Osteoblast (primary cell): ENCODE measurements around the gene OVOL3. TPM values are rescaled to one million over a fixed set of nuclear protein-coding genes. Genes with fewer than 3 reads are reported as not detected.

Experiments used
- DNase-seq: peaks from one replicate; pipeline ENCODE4 v3.0.0; 2011; ENCODE audit warnings: low spot score, mixed read lengths; ENCODE audit not compliant: insufficient read length; ENCODE audit errors: missing footprints
- H2AFZ ChIP-seq: 2 replicates; pipeline ENCODE4 v1.6.0; 2011; ENCODE audit warnings: mild to moderate bottlenecking, low read length
- H3K27ac ChIP-seq: 2 replicates; pipeline ENCODE4 v1.5.1; 2011; ENCODE audit warnings: mild to moderate bottlenecking, low read depth, low read length, moderate library complexity
- H3K27me3 ChIP-seq: 2 replicates; pipeline ENCODE4 v1.6.0; 2012; ENCODE audit warnings: mild to moderate bottlenecking, control low read depth, inconsistent platforms, low read length, moderate library complexity; ENCODE audit not compliant: insufficient read depth
- H3K36me3 ChIP-seq: 2 replicates; pipeline ENCODE4 v1.5.1; 2011; ENCODE audit warnings: mild to moderate bottlenecking, low read length, control low read depth, moderate library complexity; ENCODE audit not compliant: insufficient read depth
- H3K4me1 ChIP-seq: 2 replicates; pipeline ENCODE4 v1.5.1; 2011; ENCODE audit warnings: mild to moderate bottlenecking, low read length, control low read depth, moderate library complexity; ENCODE audit not compliant: insufficient read depth
- H3K4me2 ChIP-seq: 2 replicates; pipeline ENCODE4 v1.6.0; 2011; ENCODE audit warnings: mild to moderate bottlenecking, low read length; ENCODE audit not compliant: insufficient read depth
- H3K4me3 ChIP-seq: fragments of 200-600 bp; sonication (generic); 3 replicates; pipeline ENCODE4 v1.5.1; 2012; ENCODE audit warnings: mild to moderate bottlenecking, low read length, inconsistent platforms; ENCODE audit not compliant: insufficient read depth
- H3K79me2 ChIP-seq: 2 replicates; pipeline ENCODE4 v1.6.0; 2012; ENCODE audit warnings: mild to moderate bottlenecking, low read length, control low read depth, inconsistent platforms; ENCODE audit not compliant: insufficient read depth
- H3K9me3 ChIP-seq: 2 replicates; pipeline ENCODE4 v1.5.1; 2011; ENCODE audit warnings: low read depth, low read length, control low read depth
- H4K20me1 ChIP-seq: 2 replicates; pipeline ENCODE4 v1.6.0; 2012; ENCODE audit warnings: mild to moderate bottlenecking, low read length, control low read depth; ENCODE audit not compliant: insufficient read depth
- CTCF ChIP-seq: IDR thresholded peaks from 2 replicates; pipeline ENCODE4 v1.5.1; 2011; ENCODE audit warnings: mild to moderate bottlenecking, low read depth, low read length, moderate library complexity; ENCODE audit errors: extremely low read depth
- total RNA-seq: library from RNA; depleted of rRNA; stranded (reverse); fragments of >200 nt; gene quantifications from 2 replicates; pipeline ENCODE4 v1.2.3, GENCODE V29; 2012

Gene OVOL3
- total RNA-seq, 1 donor = not detected

DNA sequence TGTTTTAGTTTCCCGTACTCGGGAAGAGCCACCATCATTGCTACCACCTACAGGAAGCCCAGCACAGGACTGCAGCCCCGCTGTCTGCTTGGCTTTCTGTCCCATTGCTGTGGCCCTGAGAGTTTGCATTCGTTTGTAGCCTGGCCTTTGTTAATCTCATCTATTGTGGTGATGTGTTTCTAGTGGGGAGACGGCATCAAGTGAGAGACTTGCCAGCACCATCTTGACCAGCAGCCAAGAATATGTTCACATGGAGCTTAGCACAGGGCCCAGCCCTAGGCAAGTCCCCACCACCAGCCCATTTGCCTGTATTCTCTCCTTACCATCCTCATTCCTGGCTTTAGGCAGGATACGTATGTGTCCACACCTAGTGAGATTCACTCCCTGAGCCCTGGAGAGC is 17.3 kb upstream of the OVOL3 start:
- no peak for DNase-seq
- no peak for TF ChIP-seq CTCF
- H3K27ac ChIP-seq = no peak overlapping the region

GRCh38 chr19:36097036-36097435 is 13.9 kb upstream of the OVOL3 start:
- Histone ChIP-seq H2AFZ (no peak overlapping the region), H3K27me3 (no peaks in the 10 kb centered on the region), H3K4me1 (no peaks in the 10 kb centered on the region), H3K27ac (no peak overlapping the region), H3K4me2 (no peak overlapping the region), H3K36me3 (peaks cover 33% of the 10 kb centered on the region), H3K79me2 (no peaks in the 10 kb centered on the region), H3K9me3 (no peaks in the 10 kb centered on the region), H4K20me1 (no peaks in the 10 kb centered on the region), H3K4me3 (no peak overlapping the region)
- peak; percentile 59 for DNase-seq
- TF ChIP-seq CTCF = no peak

More for the DNA sequence above, 17.3 kb upstream of the OVOL3 start:
- no peaks in the 10 kb centered on the region for H3K79me2 ChIP-seq
- H3K9me3 ChIP-seq = no peaks in the 10 kb centered on the region
- no peak overlapping the region for H3K4me3 ChIP-seq
- H4K20me1 ChIP-seq = no peaks in the 10 kb centered on the region
- H3K27me3 ChIP-seq = no peaks in the 10 kb centered on the region
- H3K4me1 ChIP-seq = no peaks in the 10 kb centered on the region
- H3K36me3 ChIP-seq = peaks cover 27% of the 10 kb centered on the region
- H3K4me2 ChIP-seq = no peak overlapping the region
- H2AFZ ChIP-seq = peak overlapping the region; percentile 56

GRCh38 chr19:36099166-36099785 is 11.7 kb upstream of the OVOL3 start:
- Histone ChIP-seq H3K79me2 (no peaks in the 10 kb centered on the region), H3K36me3 (peaks cover 27% of the 10 kb centered on the region)
- TF ChIP-seq CTCF = no peak

DNA sequence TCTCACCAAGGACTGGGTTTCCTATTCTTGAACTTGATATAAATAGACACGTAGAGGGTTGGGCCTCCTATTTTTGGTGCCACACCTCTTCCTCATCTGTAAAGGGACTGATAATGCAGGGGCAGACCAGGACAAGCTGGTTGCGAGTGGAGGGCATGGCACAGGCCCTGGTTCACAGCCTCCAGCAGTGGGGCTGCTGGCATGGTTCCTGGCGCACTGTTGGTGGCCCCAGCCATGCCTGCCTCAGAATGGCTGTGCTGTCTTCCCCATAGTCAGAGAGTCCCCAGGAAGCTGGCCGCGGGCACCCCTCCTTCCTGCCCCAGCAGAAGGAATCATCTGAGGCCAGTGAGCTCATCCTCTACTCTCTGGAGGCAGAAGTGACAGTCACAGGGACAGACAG is 10.5 kb upstream of the OVOL3 start:
- Histone ChIP-seq H3K79me2 (no peaks in the 10 kb centered on the region), H3K4me1 (no peaks in the 10 kb centered on the region), H3K9me3 (no peaks in the 10 kb centered on the region), H3K4me2 (no peak overlapping the region), H3K27ac (no peak overlapping the region), H3K36me3 (peaks cover 32% of the 10 kb centered on the region), H3K27me3 (no peaks in the 10 kb centered on the region), H4K20me1 (no peaks in the 10 kb centered on the region), H2AFZ (no peak overlapping the region), H3K4me3 (no peak overlapping the region)
- TF ChIP-seq CTCF = no peak
- peak; percentile 36 for DNase-seq

More at GRCh38 chr19:36099166-36099785, 11.7 kb upstream of the OVOL3 start:
- peak; percentile 71 for DNase-seq
- Histone ChIP-seq H3K27ac (no peak overlapping the region), H3K4me2 (no peak overlapping the region), H3K27me3 (no peaks in the 10 kb centered on the region), H3K4me1 (no peaks in the 10 kb centered on the region), H3K4me3 (no peak overlapping the region), H3K9me3 (no peaks in the 10 kb centered on the region), H4K20me1 (no peaks in the 10 kb centered on the region), H2AFZ (no peak overlapping the region)
